DND-41 (cell line): Measurements from ENCODE around the gene SLC36A2.
"Not testable (repeated sequence)": the region's sequence is repeated elsewhere in the genome, so short reads cannot be mapped to it uniquely, and the experiment has no call there.

Experiments used
- ATAC-seq: fragments of 200-7000 bp; cut with Tn5 transposase; 3 replicates; pipeline ENCODE4 v1.9.1; 2021; ENCODE audit warnings: low read depth; ENCODE audit not compliant: insufficient read depth
- DNase-seq: peaks from one replicate; pipeline ENCODE4 v3.0.0-alpha.2; 2020
- H2AFZ ChIP-seq: 2 replicates; pipeline ENCODE4 v1.6.0; 2012; ENCODE audit warnings: low read depth, low read length
- H3K27ac ChIP-seq: 2 replicates; pipeline ENCODE4 v1.5.1; 2012; ENCODE audit warnings: low read length, inconsistent platforms
- H3K27me3 ChIP-seq: fragments of 200-600 bp; sonication (generic); 2 replicates; pipeline ENCODE4 v1.6.0; 2012; ENCODE audit warnings: low read length, mild to moderate bottlenecking, inconsistent platforms; ENCODE audit not compliant: insufficient read depth, poor library complexity
- H3K36me3 ChIP-seq: 2 replicates; pipeline ENCODE4 v1.5.1; 2012; ENCODE audit warnings: low read length, inconsistent platforms; ENCODE audit not compliant: insufficient read depth
- H3K4me1 ChIP-seq: 2 replicates; pipeline ENCODE4 v1.5.1; 2012; ENCODE audit warnings: mild to moderate bottlenecking, low read length; ENCODE audit not compliant: insufficient read depth
- H3K4me2 ChIP-seq: 2 replicates; pipeline ENCODE4 v1.6.0; 2012; ENCODE audit warnings: mild to moderate bottlenecking, moderate library complexity, low read length, inconsistent platforms; ENCODE audit not compliant: insufficient read depth
- H3K4me3 ChIP-seq, 2 experiments: fragments of 200-600 bp in 1 of 2; shearing (Covaris generic) in 1 of 2; 2 replicates each; pipeline ENCODE4 v1.5.1; 2012 to 2016; ENCODE audit warnings: inconsistent platforms in 2 of 2, low read length in 2 of 2, mild to moderate bottlenecking in 2 of 2, low read depth in 1 of 2, moderate library complexity in 1 of 2
- H3K79me2 ChIP-seq: 2 replicates; pipeline ENCODE4 v1.6.0; 2012; ENCODE audit warnings: low read length, inconsistent platforms; ENCODE audit not compliant: insufficient read depth
- H3K9ac ChIP-seq: 2 replicates; pipeline ENCODE4 v1.6.0; 2012; ENCODE audit warnings: low read depth, mild to moderate bottlenecking, inconsistent platforms, low read length, moderate library complexity
- H3K9me3 ChIP-seq: 2 replicates; pipeline ENCODE4 v1.5.1; 2012; ENCODE audit warnings: low read length, moderate library complexity, mild to moderate bottlenecking, inconsistent platforms; ENCODE audit not compliant: insufficient read depth, severe bottlenecking
- H4K20me1 ChIP-seq: 2 replicates; pipeline ENCODE4 v1.6.0; 2012; ENCODE audit warnings: low read length; ENCODE audit not compliant: insufficient read depth
- CTCF ChIP-seq: IDR thresholded peaks from 2 replicates; pipeline ENCODE4 v1.5.1; 2012; ENCODE audit warnings: borderline replicate concordance, low read length, moderate library complexity, mild to moderate bottlenecking; ENCODE audit not compliant: poor library complexity, severe bottlenecking; ENCODE audit errors: extremely low read depth
- EZH2 ChIP-seq: IDR thresholded peaks from 3 replicates; pipeline ENCODE4 v1.6.1; 2012; ENCODE audit warnings: borderline replicate concordance, low read depth, mild to moderate bottlenecking, moderate library complexity, low read length, inconsistent platforms; ENCODE audit not compliant: severe bottlenecking

SLC36A2 gene

GRCh38 chr5:151382576-151382975 is 35.2 kb upstream of the SLC36A2 start:
- Histone ChIP-seq H3K9me3 (no peaks in the 10 kb centered on the region), H3K4me3 (no peak overlapping the region), H3K79me2 (no peaks in the 10 kb centered on the region), H3K27me3 (no peaks in the 10 kb centered on the region), H3K27ac (no peak overlapping the region), H2AFZ (no peak overlapping the region), H3K36me3 (no peaks in the 10 kb centered on the region), H4K20me1 (no peaks in the 10 kb centered on the region), H3K4me1 (no peaks in the 10 kb centered on the region), H3K4me2 (no peak overlapping the region), H3K9ac (no peak overlapping the region)
- no peak for ATAC-seq
- TF ChIP-seq EZH2 (no peak), CTCF (no peak)
- no peak for DNase-seq

- no peaks in the 10 kb centered on the region for H3K27me3 ChIP-seq
- H3K4me3 ChIP-seq: no peak overlapping the region
- TF ChIP-seq CTCF (no peak), EZH2 (no peak)
- no peaks in the 10 kb centered on the region for H3K36me3 ChIP-seq
- H3K9ac ChIP-seq: no peak overlapping the region
- H3K9me3 ChIP-seq: no peaks in the 10 kb centered on the region
- no peaks in the 10 kb centered on the region for H3K79me2 ChIP-seq
- DNase-seq (no peak), ATAC-seq (no peak)
- H4K20me1 ChIP-seq: no peaks in the 10 kb centered on the region
- H3K27ac ChIP-seq: no peak overlapping the region
- no peaks in the 10 kb centered on the region for H3K4me1 ChIP-seq
- no peak overlapping the region for H3K4me2 ChIP-seq
- no peak overlapping the region for H2AFZ ChIP-seq
Measured at GRCh38 chr5:151381899-151382298, 34.5 kb upstream of the SLC36A2 start.

GRCh38 chr5:151378616-151379015 is 31.3 kb upstream of the SLC36A2 start:
- no peaks in the 10 kb centered on the region for H3K4me1 ChIP-seq
- no peak for ATAC-seq
- H3K27ac ChIP-seq: no peak overlapping the region
- H3K4me3 ChIP-seq: no peak overlapping the region
- H3K36me3 ChIP-seq: no peaks in the 10 kb centered on the region
- DNase-seq: no peak
- no peak overlapping the region for H3K4me2 ChIP-seq
- H2AFZ ChIP-seq: no peak overlapping the region
- H4K20me1 ChIP-seq: no peaks in the 10 kb centered on the region
- TF ChIP-seq EZH2: no peak
- no peak for TF ChIP-seq CTCF
- H3K9ac ChIP-seq: no peak overlapping the region
- no peaks in the 10 kb centered on the region for H3K27me3 ChIP-seq
- no peaks in the 10 kb centered on the region for H3K9me3 ChIP-seq
- no peaks in the 10 kb centered on the region for H3K79me2 ChIP-seq

- no peaks in the 10 kb centered on the region for H3K4me1 ChIP-seq
- no peak for TF ChIP-seq CTCF
- TF ChIP-seq EZH2: no peak
- no peaks in the 10 kb centered on the region for H3K9me3 ChIP-seq
- H3K27ac ChIP-seq: no peak overlapping the region
- H3K9ac ChIP-seq: no peak overlapping the region
- no peaks in the 10 kb centered on the region for H3K79me2 ChIP-seq
- H3K4me2 ChIP-seq: no peak overlapping the region
- no peaks in the 10 kb centered on the region for H4K20me1 ChIP-seq
- no peaks in the 10 kb centered on the region for H3K36me3 ChIP-seq
- ATAC-seq (no peak), DNase-seq (no peak)
- no peaks in the 10 kb centered on the region for H3K27me3 ChIP-seq
- H3K4me3 ChIP-seq: no peak overlapping the region
- H2AFZ ChIP-seq: no peak overlapping the region
Measured at GRCh38 chr5:151374539-151374938, 27.2 kb upstream of the SLC36A2 start.

GRCh38 chr5:151367038-151367437 is 19.7 kb upstream of the SLC36A2 start:
- H4K20me1 ChIP-seq, H3K9ac ChIP-seq, H3K4me1 ChIP-seq, H3K27me3 ChIP-seq, H2AFZ ChIP-seq, H3K4me2 ChIP-seq, H3K79me2 ChIP-seq, ATAC-seq, H3K27ac ChIP-seq, H3K4me3 ChIP-seq, H3K36me3 ChIP-seq: not testable (repeated sequence)
- peak; percentile 10 for DNase-seq
- H3K9me3 ChIP-seq: peaks cover 28% of the 10 kb centered on the region
